Calu3 (cell line): ENCODE measurements around the gene SLC11A2. TPM values are rescaled to one million over a fixed set of nuclear protein-coding genes. Genes with fewer than 3 reads are reported as not detected.
"Not testable (repeated sequence)": the region's sequence is repeated elsewhere in the genome, so short reads cannot be mapped to it uniquely, and the experiment has no call there.

ENCODE experiments used
- BruUV-seq: library from RNA; stranded (reverse); fragments of 400-500 nt; replicated peaks from 2 replicates; lab custom pipeline; 2021; lab: Mats Ljungman, UMichigan
- CTCF ChIA-PET: fragments of 300-600 bp; sonication (Branson Sonifier 250); formaldehyde crosslinking; loops from one replicate; lab custom pipeline; 2022; ENCODE audit warnings: antibody characterized with exemption; lab: Charles Lee
- DNase-seq: peaks from one replicate; pipeline ENCODE4 v3.0.0; 2022
- H3K27ac Mint-ChIP-seq: one replicate; pipeline ENCODE4 v1.8.0; 2022; ENCODE audit warnings: mixed read lengths; ENCODE audit not compliant: unreplicated experiment
- H3K27me3 Mint-ChIP-seq: one replicate; pipeline ENCODE4 v1.8.0; 2022; ENCODE audit warnings: mixed read lengths; ENCODE audit not compliant: unreplicated experiment
- H3K36me3 Mint-ChIP-seq: one replicate; pipeline ENCODE4 v1.8.0; 2022; ENCODE audit warnings: mild to moderate bottlenecking, moderate library complexity, mixed read lengths; ENCODE audit not compliant: insufficient read depth, unreplicated experiment
- H3K4me1 Mint-ChIP-seq: one replicate; pipeline ENCODE4 v1.8.0; 2022; ENCODE audit warnings: mild to moderate bottlenecking, low read depth, mixed read lengths; ENCODE audit not compliant: unreplicated experiment
- H3K4me3 Mint-ChIP-seq: one replicate; pipeline ENCODE4 v1.8.0; 2022; ENCODE audit warnings: mild to moderate bottlenecking, low read depth, moderate library complexity, mixed read lengths; ENCODE audit not compliant: unreplicated experiment
- H3K9me3 Mint-ChIP-seq: one replicate; pipeline ENCODE4 v1.8.0; 2022; ENCODE audit warnings: low read depth, mixed read lengths; ENCODE audit not compliant: unreplicated experiment
- intact Hi-C: fragments of 100-400 bp; cut with micrococcal nuclease; formaldehyde crosslinking; loops from one replicate; pipeline ENCODE4 v1.10.0; 2022; ENCODE audit not compliant: unreplicated experiment
- total RNA-seq: library from RNA; stranded (reverse); gene quantifications from 2 replicates; pipeline ENCODE4 v1.2.3, GENCODE V29; 2022
- TF ChIP-seq, protein P1 (sequence below): fragments of 200-600 bp; IDR thresholded peaks from one replicate; pipeline ENCODE4 v1.8.0; 2022; ENCODE audit warnings: antibody characterized with exemption; ENCODE audit not compliant: unreplicated experiment

Gene SLC11A2
- total RNA-seq, 1 experiment from 2014 or later: 51.3 TPM

DNA sequence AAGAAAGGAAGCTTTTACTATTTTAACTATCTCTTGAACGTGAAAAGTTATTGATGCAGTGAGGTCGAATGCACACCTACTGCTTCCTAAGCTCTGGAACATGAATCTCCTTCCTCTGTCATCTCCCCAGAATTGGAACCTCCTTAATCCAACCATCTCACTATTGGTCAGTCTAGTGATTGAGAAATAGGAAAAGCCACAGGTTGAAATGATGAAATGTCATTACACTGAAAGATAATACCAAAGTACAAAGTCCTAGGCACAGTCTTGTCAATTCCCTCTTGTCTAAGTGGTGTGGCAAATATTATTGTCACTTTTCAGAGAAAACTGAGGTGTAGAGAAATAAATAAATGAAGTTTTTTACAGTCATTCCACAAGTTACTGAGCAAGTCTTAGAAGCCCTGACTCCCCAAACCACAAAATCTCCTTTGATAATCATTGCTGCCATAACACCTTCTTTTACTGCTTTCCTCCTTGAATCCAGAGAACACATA lies 93.3 kb downstream of the SLC11A2 start:
- TF ChIP-seq, protein P1, sequence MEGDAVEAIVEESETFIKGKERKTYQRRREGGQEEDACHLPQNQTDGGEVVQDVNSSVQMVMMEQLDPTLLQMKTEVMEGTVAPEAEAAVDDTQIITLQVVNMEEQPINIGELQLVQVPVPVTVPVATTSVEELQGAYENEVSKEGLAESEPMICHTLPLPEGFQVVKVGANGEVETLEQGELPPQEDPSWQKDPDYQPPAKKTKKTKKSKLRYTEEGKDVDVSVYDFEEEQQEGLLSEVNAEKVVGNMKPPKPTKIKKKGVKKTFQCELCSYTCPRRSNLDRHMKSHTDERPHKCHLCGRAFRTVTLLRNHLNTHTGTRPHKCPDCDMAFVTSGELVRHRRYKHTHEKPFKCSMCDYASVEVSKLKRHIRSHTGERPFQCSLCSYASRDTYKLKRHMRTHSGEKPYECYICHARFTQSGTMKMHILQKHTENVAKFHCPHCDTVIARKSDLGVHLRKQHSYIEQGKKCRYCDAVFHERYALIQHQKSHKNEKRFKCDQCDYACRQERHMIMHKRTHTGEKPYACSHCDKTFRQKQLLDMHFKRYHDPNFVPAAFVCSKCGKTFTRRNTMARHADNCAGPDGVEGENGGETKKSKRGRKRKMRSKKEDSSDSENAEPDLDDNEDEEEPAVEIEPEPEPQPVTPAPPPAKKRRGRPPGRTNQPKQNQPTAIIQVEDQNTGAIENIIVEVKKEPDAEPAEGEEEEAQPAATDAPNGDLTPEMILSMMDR: no peak
- H3K4me3 Mint-ChIP-seq: no peak overlapping the region
- H3K27me3 Mint-ChIP-seq: no peaks in the 10 kb centered on the region
- H3K9me3 Mint-ChIP-seq: peaks cover 2% of the 10 kb centered on the region
- DNase-seq: no peak
- intact Hi-C loops: no loop called here
- no TSS peak for BruUV-seq
- CTCF ChIA-PET: no interaction called here
- peaks cover 8% of the 10 kb centered on the region for H3K4me1 Mint-ChIP-seq
- no peaks in the 10 kb centered on the region for H3K36me3 Mint-ChIP-seq
- no peak overlapping the region for H3K27ac Mint-ChIP-seq

DNA sequence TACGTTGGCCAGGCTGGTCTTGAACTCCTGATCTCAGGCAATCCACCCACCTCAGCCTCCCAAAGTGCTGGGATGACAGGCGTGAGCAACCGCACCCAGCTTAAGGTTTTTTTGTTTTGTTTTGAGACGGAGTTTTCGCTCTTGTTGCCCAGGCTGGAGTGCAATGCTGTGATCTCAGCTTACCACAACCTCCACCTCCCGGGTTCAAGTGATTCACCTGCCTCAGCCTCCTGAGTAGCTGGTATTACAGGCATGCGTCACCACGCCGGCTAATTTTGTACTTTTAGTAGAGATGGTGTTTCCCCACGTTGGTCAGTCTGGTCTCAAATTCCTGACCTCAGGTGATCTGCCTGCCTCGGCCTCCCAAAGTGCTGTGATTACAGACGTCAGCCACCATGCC lies 95.7 kb downstream of the SLC11A2 start:
- H3K27ac Mint-ChIP-seq, intact Hi-C loops, H3K9me3 Mint-ChIP-seq, BruUV-seq, H3K36me3 Mint-ChIP-seq, H3K4me3 Mint-ChIP-seq, DNase-seq, H3K27me3 Mint-ChIP-seq, CTCF ChIA-PET: not testable (repeated sequence)
- H3K4me1 Mint-ChIP-seq: peaks cover 19% of the 10 kb centered on the region

DNA sequence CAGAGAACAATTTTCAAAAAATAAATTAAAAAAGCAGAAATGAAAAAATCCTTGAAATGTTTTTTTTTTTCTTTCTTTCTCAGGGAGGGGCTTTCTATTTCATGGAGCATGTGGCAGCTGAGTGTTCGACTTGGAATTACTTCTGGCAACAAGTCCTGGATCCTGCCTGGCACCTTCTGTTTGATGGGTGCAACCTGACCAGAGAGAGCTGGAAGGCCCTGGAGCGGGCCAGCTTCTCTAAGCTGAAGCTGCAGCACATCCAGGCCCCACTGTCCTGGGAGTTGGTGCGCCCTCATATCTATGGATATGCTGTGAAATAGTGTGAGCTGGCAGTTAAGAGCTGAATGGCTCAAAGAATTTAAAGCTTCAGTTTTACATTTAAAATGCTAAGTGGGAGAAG lies 96.4 kb downstream of the SLC11A2 start:
- BruUV-seq: no TSS peak
- Mint-ChIP-seq H3K9me3 (no peaks in the 10 kb centered on the region), H3K27ac (no peak overlapping the region), H3K36me3 (peaks cover 7% of the 10 kb centered on the region), H3K4me1 (peaks cover 25% of the 10 kb centered on the region), H3K4me3 (no peak overlapping the region), H3K27me3 (no peaks in the 10 kb centered on the region)
- DNase-seq: no peak
- CTCF ChIA-PET: interaction anchor here (0.6 kb wide), 1 partner anchor 1407 kb away, joined by 3 read pairs; no protein-coding TSS in a partner anchor
- intact Hi-C loops: loop anchor here (10.0 kb wide), 1 partner anchor 95 kb away; the partner anchor contains the start of gene SLC11A2
- TF ChIP-seq, protein P1: no peak

Other genes starting within 250 kb of the SLC11A2 start
- not detected in 2 replicates for gene TMPRSS12, start 183.5 kb downstream of the SLC11A2 start, total RNA-seq
- gene HIGD1C, start 73.8 kb downstream of the SLC11A2 start, total RNA-seq: not detected in 2 replicates
- gene LETMD1, start 21.9 kb upstream of the SLC11A2 start, total RNA-seq: 41.6 and 47.1 TPM in 2 replicates
- 18.1 and 19.5 TPM in 2 replicates for gene CSRNP2, start 57.2 kb upstream of the SLC11A2 start, total RNA-seq
- 19.3 and 19.6 TPM in 2 replicates for gene TFCP2, start 146.8 kb upstream of the SLC11A2 start, total RNA-seq
- gene POU6F1, start 191.7 kb upstream of the SLC11A2 start, total RNA-seq: 2.5 and 4.2 TPM in 2 replicates
- gene DAZAP2, start 212.4 kb upstream of the SLC11A2 start, total RNA-seq: 96.3 and 103 TPM in 2 replicates
- 60.9 and 64.1 TPM in 2 replicates for gene SMAGP, start 244.0 kb upstream of the SLC11A2 start, total RNA-seq